PC-3 (cell line): ENCODE results near the gene SH3RF3. TPM values are rescaled to one million over a fixed set of nuclear protein-coding genes. Genes with fewer than 3 reads are reported as not detected.
A peak's percentile ranks its signal among the peaks of the same experiment; 100 is the strongest.

ENCODE experiments used
- ATAC-seq: fragments of 200-7000 bp; cut with Tn5 transposase; 2 replicates; pipeline ENCODE4 v1.9.1; 2020; ENCODE audit warnings: mild to moderate bottlenecking, moderate library complexity
- BruUV-seq: library from RNA; stranded (reverse); fragments of 400-500 nt; replicated peaks from 2 replicates; lab custom pipeline; 2021; lab: Mats Ljungman, UMichigan
- CTCF ChIA-PET: fragments of 300-600 bp; sonication (Branson Sonifier 250); formaldehyde crosslinking; loops from one replicate; lab custom pipeline; 2022; ENCODE audit warnings: antibody characterized with exemption; lab: Charles Lee
- POLR2A ChIA-PET: fragments of 300-600 bp; sonication (Branson Sonifier 250); formaldehyde crosslinking; loops from one replicate; lab custom pipeline; 2022; ENCODE audit warnings: antibody characterized with exemption; ENCODE audit not compliant: unreplicated experiment; lab: Charles Lee
- DNase-seq: peaks from one replicate; pipeline ENCODE4 v3.0.0-alpha.2; 2015
- H2AFZ ChIP-seq: fragments of 300-600 bp; sonication (generic); 2 replicates; pipeline ENCODE4 v1.6.0; 2016; ENCODE audit warnings: antibody characterized with exemption, low read length
- H3F3A ChIP-seq: fragments of 300-600 bp; sonication (generic); one replicate; pipeline ENCODE4 v1.6.0; 2017; ENCODE audit warnings: antibody characterized with exemption, low read length, control low read depth, mild to moderate bottlenecking; ENCODE audit not compliant: unreplicated experiment
- H3K27ac ChIP-seq: fragments of 300-600 bp; sonication (generic); 2 replicates; pipeline ENCODE4 v1.5.1; 2016; ENCODE audit warnings: mild to moderate bottlenecking, low read length
- H3K27me3 ChIP-seq: fragments of 300-600 bp; sonication (generic); 2 replicates; pipeline ENCODE4 v1.6.1; 2016; ENCODE audit warnings: low read length, mixed read lengths
- H3K36me3 ChIP-seq: fragments of 300-600 bp; sonication (generic); 2 replicates; pipeline ENCODE4 v1.6.1; 2016; ENCODE audit warnings: low read depth, mixed run types, low read length, mixed read lengths
- H3K4me1 ChIP-seq: fragments of 300-600 bp; sonication (generic); 2 replicates; pipeline ENCODE4 v1.5.1; 2016; ENCODE audit warnings: low read length; ENCODE audit not compliant: insufficient read depth
- H3K4me2 ChIP-seq: fragments of 300-600 bp; sonication (generic); 2 replicates; pipeline ENCODE4 v1.6.0; 2016; ENCODE audit warnings: low read length
- H3K4me3 ChIP-seq: fragments of 300-600 bp; sonication (generic); 2 replicates; pipeline ENCODE4 v1.5.1; 2016; ENCODE audit warnings: mild to moderate bottlenecking, low read length, mixed read lengths
- H3K79me2 ChIP-seq: fragments of 300-600 bp; sonication (generic); 2 replicates; pipeline ENCODE4 v1.6.1; 2017; ENCODE audit warnings: low read length, mixed read lengths
- H3K9ac ChIP-seq: fragments of 300-600 bp; sonication (generic); 2 replicates; pipeline ENCODE4 v1.6.0; 2016; ENCODE audit warnings: mild to moderate bottlenecking, low read length
- H3K9me2 ChIP-seq: fragments of 300-600 bp; sonication (generic); replicated peaks from 2 replicates; pipeline ENCODE4 v1.6.1; 2016; ENCODE audit warnings: mixed run types, low read length, mixed read lengths
- H3K9me3 ChIP-seq: fragments of 300-600 bp; sonication (generic); 2 replicates; pipeline ENCODE4 v1.6.1; 2016; ENCODE audit warnings: low read length, mixed read lengths
- H4K20me1 ChIP-seq: fragments of 300-600 bp; sonication (generic); 2 replicates; pipeline ENCODE4 v1.6.1; 2016; ENCODE audit warnings: low read length, mixed read lengths
- EZH2 ChIP-seq: fragments of 300-600 bp; sonication (generic); IDR thresholded peaks from one replicate; pipeline ENCODE4 v1.6.1; 2017; ENCODE audit warnings: antibody characterized with exemption, mild to moderate bottlenecking, low read length; ENCODE audit not compliant: unreplicated experiment
- EZH2phosphoT487 ChIP-seq: fragments of 300-600 bp; sonication (generic); IDR thresholded peaks from 2 replicates; pipeline ENCODE4 v1.6.1; 2018; ENCODE audit warnings: mild to moderate bottlenecking, antibody characterized with exemption, low read length, borderline replicate concordance
- intact Hi-C: fragments of 100-400 bp; cut with micrococcal nuclease; formaldehyde crosslinking; loops from 2 replicates; pipeline ENCODE4 v1.9.0; 2023
- total RNA-seq: library from RNA; depleted of rRNA; stranded (reverse); fragments of >200 nt; gene quantifications from 2 replicates; pipeline ENCODE4 v1.2.3, GENCODE V29; 2014
- TF ChIP-seq, protein P1 (sequence below): fragments of 300-600 bp; sonication (generic); conservative IDR thresholded peaks from 2 replicates; pipeline ENCODE4 v1.5.1; 2017; ENCODE audit warnings: antibody characterized with exemption, low read depth, mild to moderate bottlenecking, low read length

SH3RF3 gene
- total RNA-seq, 1 experiment from 2014 or later, result 11.7 TPM

GRCh38 chr2:109320195-109320922 lies 191.4 kb downstream of the SH3RF3 start:
- no peaks in the 10 kb centered on the region for H3K27me3 ChIP-seq
- no peaks in the 10 kb centered on the region for H3K9me2 ChIP-seq
- intact Hi-C loops, result no loop called here
- H3K9me3 ChIP-seq, result no peaks in the 10 kb centered on the region
- H3K27ac ChIP-seq, result no peak overlapping the region
- TF ChIP-seq, protein P1, sequence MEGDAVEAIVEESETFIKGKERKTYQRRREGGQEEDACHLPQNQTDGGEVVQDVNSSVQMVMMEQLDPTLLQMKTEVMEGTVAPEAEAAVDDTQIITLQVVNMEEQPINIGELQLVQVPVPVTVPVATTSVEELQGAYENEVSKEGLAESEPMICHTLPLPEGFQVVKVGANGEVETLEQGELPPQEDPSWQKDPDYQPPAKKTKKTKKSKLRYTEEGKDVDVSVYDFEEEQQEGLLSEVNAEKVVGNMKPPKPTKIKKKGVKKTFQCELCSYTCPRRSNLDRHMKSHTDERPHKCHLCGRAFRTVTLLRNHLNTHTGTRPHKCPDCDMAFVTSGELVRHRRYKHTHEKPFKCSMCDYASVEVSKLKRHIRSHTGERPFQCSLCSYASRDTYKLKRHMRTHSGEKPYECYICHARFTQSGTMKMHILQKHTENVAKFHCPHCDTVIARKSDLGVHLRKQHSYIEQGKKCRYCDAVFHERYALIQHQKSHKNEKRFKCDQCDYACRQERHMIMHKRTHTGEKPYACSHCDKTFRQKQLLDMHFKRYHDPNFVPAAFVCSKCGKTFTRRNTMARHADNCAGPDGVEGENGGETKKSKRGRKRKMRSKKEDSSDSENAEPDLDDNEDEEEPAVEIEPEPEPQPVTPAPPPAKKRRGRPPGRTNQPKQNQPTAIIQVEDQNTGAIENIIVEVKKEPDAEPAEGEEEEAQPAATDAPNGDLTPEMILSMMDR, result no peak
- TF ChIP-seq EZH2phosphoT487, result no peak
- no peak for TF ChIP-seq EZH2
- no peak overlapping the region for H3K4me3 ChIP-seq
- BruUV-seq, result no TSS peak
- CTCF ChIA-PET, result no interaction called here
- POLR2A ChIA-PET, result no interaction called here
- DNase-seq, result no peak
- no peaks in the 10 kb centered on the region for H3F3A ChIP-seq
- no peaks in the 10 kb centered on the region for H4K20me1 ChIP-seq
- H3K4me2 ChIP-seq, result no peak overlapping the region
- no peak overlapping the region for H2AFZ ChIP-seq
- ATAC-seq, result no peak
- H3K36me3 ChIP-seq, result no peaks in the 10 kb centered on the region
- H3K79me2 ChIP-seq, result peaks cover 21% of the 10 kb centered on the region; the same call in 1 of the 2 replicates
- H3K9ac ChIP-seq, result no peak overlapping the region
- peaks cover 30% of the 10 kb centered on the region for H3K4me1 ChIP-seq

GRCh38 chr2:109321570-109321969 lies 192.6 kb downstream of the SH3RF3 start:
- no peaks in the 10 kb centered on the region for H3K36me3 ChIP-seq
- TF ChIP-seq EZH2phosphoT487, result no peak
- TF ChIP-seq, protein P1, result peak; percentile 21; the same call in 1 of the 2 replicates
- CTCF ChIA-PET, result interaction anchor here (0.6 kb wide), 1 partner anchor 111 kb away, joined by 3 read pairs; no protein-coding TSS in a partner anchor
- DNase-seq (no peak), ATAC-seq (no peak)
- no TSS peak for BruUV-seq
- H3K4me2 ChIP-seq, result no peak overlapping the region; the same call in 1 of the 2 replicates
- H3K4me1 ChIP-seq, result peaks cover 37% of the 10 kb centered on the region
- H3K27me3 ChIP-seq, result no peaks in the 10 kb centered on the region
- H3K4me3 ChIP-seq, result no peak overlapping the region
- H3K9me3 ChIP-seq, result no peaks in the 10 kb centered on the region
- H3K9me2 ChIP-seq, result no peaks in the 10 kb centered on the region
- H4K20me1 ChIP-seq, result no peaks in the 10 kb centered on the region
- POLR2A ChIA-PET, result no interaction called here
- H3K9ac ChIP-seq, result peak overlapping the region; percentile 9; the same call in 1 of the 2 replicates
- peaks cover 32% of the 10 kb centered on the region for H3K79me2 ChIP-seq
- H3K27ac ChIP-seq, result peak overlapping the region; percentile 50
- intact Hi-C loops, result no loop called here
- H2AFZ ChIP-seq, result no peak overlapping the region
- H3F3A ChIP-seq, result no peaks in the 10 kb centered on the region

GRCh38 chr2:109322111-109322510 lies 193.1 kb downstream of the SH3RF3 start:
- Histone ChIP-seq H3K27me3 (no peaks in the 10 kb centered on the region), H3K9me3 (no peaks in the 10 kb centered on the region), H3K4me1 (peaks cover 37% of the 10 kb centered on the region), H3K79me2 (peaks cover 35% of the 10 kb centered on the region), H3K9me2 (no peaks in the 10 kb centered on the region), H2AFZ (no peak overlapping the region), H3K36me3 (no peaks in the 10 kb centered on the region), H4K20me1 (no peaks in the 10 kb centered on the region), H3F3A (no peaks in the 10 kb centered on the region), H3K4me3 (no peak overlapping the region), H3K9ac (peak overlapping the region; percentile 9; the same call in 1 of the 2 replicates), H3K4me2 (peak overlapping the region; percentile 9; the same call in 1 of the 2 replicates), H3K27ac (peak overlapping the region; percentile 50)
- ChIA-PET CTCF (interaction anchor here (0.8 kb wide), 1 partner anchor 19 kb away, joined by 3 read pairs; no protein-coding TSS in a partner anchor), POLR2A (no interaction called here)
- TF ChIP-seq EZH2, result no peak
- TF ChIP-seq, protein P1, result no peak
- TF ChIP-seq EZH2phosphoT487, result no peak
- ATAC-seq, result peak; percentile 58
- intact Hi-C loops, result no loop called here
- DNase-seq, result peak; percentile 54
- BruUV-seq, result no TSS peak
